Fibroblast of peridontal ligament (primary cell): Measurements from ENCODE around the gene TRAF3IP3.
A peak's percentile ranks its signal among the peaks of the same experiment; 100 is the strongest.

Experiments
- DNase-seq: peaks from one replicate; pipeline ENCODE4 v3.0.0-alpha.2; 2010; ENCODE audit errors: extremely low read depth

The TRAF3IP3 gene

DNA sequence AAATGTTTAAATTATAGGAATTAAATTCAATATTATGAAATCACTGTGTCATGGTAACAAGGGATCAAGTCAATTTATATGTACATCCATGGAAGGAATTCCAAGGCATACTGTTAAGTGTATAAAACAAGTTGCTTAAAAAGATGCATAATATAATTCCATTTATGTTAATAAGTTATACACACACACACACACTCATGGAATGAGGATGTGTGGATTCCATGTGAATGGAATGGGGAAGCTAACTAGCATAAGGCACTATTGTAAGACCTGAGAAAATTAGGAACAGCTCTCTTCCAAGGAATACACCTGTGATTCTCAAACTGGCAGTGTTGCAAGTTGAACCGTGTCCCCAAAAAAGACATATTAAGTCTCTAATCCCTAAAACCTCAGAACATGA is 17.6 kb upstream of the TRAF3IP3 start:
- DNase-seq: no peak

DNA sequence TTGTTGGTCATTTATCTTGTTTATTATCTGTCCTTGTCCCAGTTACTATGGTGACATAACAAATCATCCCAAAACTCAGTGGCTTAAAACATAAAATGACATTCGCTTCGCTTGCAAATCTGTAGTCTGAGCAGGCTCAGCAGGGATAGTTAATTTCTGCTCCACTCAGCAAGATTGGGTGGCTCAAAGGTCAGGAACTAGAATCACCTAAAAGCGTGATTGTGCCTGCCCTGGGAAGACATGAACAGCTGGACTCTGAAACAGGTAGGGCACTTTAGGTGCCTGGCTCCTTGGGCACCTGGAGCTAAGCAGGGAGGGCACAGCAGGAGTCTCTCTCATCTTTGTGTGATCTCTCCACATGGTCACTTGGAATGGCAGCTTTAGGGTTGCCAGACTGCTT is 14.7 kb upstream of the TRAF3IP3 start:
- DNase-seq: no peak

DNA sequence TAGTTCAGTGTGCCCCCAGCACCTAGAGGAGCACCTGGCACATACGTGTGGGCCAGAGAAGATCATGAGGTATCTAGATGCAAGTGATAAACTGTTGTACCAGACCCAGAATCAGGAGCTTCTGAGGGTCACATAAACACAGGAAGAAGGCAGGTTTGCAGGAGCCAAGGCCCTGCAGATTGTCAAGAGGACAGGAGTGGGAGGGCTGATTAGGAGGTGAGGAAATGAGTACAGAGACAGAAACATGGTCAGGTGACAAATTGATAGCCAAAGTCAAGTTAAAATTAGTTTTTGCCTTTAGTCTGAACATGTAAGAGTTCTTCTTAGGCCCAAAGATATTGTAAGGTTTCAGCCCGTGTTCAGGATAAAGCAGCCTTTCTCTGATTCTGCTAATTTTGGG is 14.0 kb upstream of the TRAF3IP3 start:
- no peak for DNase-seq

DNA sequence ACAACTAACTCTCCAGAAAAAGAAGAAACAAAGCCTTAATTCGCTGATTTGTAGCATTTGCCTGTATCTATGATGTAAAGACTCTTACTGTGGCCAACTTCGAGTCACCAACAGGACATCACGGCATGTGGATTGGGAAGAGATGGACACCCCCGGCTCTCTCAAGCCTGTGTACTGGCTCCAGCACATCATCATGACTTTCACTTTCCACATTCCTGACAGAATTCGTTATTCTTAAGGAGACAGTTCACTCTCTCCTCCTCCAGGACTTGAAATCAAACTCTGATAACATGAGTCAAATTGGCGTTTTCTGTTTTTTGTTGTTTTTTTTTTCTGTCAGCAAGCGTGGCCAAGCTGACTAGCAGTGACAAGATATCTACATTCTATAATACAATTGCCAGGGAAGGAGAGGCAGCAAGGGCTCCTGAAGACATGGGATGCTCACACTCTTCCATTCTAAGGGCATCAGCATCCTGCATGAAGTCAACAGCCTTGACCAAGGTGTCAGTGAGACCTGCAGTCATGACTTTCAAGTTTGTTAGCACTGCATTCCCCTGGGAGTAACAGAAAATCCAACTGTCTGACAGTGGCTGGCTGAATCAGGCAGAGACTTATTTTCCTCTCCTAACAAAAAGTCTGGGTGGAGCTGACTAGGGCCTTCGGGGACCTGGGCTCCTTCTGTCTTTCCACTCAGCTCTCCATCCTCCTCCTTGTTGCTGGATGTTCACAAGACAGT is 13.3 kb upstream of the TRAF3IP3 start:
- peak; percentile 79 for DNase-seq

DNA sequence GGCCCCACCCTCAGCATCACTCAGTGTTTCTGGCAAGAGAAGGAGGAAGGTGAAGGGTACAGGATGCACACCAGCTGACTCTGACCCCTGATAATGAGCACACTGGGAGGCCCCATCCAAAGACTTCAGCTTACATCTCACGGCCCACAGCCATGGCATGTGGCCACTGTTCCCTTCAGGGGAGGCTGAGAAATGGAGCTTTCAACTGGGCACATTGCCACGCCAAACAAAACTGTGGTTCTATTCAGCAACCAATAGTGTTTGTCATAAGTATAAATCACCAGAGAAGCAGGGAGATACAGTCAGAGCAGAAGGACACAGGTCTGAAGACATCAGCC is 12.7 kb upstream of the TRAF3IP3 start:
- DNase-seq: peak; percentile 73

DNA sequence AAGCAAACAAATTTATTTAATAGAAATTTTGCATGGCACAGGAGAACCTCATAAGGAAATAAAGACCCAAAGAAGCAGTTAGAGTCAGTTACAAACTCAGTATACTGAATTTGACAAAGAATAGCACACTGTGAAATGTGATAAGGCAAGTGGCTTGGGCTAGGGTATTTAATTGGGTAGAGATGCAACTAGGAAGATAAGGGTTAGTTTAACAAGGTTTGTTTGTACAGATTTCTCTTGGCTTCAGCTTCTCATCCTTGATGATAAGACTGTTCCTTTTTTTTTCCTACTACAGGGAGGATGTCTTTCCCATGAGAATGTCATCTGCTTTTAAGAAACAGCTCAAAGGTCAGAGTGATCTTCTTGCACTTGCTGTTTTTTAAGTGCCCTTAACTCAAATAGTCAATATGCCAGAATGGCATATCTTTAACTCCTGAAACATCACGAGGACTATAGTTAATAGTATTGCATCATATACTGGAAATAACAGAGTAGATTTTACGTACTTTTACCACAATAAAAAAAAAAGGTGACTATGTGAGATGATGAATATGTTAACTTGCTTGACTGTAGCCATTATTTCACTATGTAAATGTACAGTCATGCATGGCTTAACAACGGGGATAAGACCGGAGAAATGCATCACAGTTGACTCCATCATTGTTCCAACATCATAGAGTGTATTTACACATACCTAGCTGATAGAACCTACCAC is 9.2 kb upstream of the TRAF3IP3 start:
- no peak for DNase-seq

DNA sequence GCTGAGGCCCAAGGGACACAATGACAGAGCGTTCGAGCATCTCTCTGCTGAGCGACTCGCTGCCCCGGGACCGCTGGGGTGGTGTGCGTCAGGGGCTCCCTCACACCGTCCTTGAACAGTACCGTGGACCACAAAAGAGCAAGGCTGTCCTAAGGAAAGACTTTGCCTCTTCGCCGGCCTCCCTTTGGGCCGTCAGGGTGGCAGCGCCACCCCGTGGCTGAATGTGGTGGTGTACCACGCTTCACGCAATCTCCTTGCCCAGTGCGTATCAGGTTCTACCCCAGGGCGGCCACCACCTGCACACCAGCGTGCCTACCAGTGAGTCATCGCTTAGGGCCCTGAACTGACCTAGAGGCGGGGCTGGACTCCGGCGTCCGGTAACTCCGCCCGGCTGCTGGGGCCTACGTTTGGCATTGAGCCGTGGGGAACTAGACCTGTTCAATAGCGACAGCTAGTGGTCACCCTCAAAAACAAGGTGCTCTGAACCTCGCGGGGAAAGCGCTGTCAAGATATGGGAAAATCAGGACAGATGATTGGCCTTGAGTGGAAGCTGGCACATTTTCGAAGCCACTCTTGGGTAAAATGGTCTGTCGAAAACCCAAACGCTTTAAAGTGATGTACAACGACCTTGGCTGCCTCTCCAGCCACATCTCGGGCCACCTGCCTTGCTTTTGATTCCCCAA is 8.1 kb upstream of the TRAF3IP3 start:
- DNase-seq: peak; percentile 77

DNA sequence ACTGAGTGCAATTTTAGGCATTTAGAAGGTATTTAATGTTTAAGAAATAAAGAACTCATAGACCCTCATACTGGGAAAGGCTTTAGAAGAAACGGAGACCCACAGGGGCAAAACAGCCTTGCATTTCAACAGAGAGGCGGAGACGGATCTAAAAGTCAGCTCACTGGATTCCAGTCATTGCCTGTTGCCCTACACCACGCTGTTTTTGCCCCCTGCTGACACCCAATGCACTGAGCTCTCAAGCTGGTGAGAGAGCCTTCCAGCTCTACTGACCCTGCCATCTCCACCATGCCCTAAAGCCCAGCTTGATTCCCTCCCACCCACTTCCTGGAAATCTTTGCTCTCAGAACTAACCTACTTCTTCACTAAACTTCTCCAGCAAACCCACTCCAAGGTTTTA is 7.2 kb upstream of the TRAF3IP3 start:
- no peak for DNase-seq

DNA sequence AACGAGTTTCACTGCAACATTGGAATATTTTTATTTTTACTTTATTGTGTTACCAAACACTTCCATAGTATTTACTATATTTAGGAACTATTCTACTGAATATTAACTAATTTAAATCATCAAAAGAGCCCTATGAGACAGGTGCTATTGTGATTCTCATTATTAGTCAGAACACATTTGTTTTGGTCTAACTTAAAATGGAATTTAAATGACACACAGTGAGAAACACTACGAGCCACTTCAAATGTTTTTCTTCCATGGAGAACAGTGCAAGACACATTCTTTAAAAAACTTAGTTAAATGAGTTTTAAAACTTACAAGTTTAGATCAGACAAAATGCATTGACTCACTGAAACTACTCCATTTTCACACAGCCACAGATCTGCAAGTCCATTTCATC is 6.6 kb upstream of the TRAF3IP3 start:
- DNase-seq: no peak

DNA sequence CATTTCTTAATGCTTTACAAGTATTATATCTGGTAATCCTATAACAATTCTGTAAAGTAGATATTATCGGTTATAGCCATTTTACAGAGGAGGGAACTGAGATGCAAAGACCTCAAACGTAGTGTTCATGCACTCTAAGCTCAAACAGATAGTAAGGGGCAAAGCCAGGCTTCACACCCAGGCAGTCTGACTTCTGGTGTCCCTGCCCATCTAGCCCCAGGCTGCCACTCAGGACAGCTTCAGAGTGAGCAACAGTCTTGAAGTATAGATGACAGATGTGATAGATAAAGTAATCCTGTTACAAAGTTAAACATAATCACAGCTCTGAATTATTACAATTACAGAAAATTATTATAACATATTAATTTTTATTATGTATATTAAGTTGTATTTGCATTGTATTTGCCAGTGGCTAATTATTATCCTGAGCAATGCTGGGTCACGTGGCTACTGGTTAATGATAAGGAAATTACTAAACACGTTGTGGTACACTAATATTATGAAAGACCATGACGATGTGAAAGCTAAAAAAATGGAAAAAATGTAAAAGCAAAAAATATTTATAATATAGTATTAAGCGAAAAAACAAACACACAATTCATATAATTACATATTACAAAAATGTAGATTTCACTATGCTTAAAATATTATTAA is 6.1 kb upstream of the TRAF3IP3 start:
- DNase-seq: no peak

DNA sequence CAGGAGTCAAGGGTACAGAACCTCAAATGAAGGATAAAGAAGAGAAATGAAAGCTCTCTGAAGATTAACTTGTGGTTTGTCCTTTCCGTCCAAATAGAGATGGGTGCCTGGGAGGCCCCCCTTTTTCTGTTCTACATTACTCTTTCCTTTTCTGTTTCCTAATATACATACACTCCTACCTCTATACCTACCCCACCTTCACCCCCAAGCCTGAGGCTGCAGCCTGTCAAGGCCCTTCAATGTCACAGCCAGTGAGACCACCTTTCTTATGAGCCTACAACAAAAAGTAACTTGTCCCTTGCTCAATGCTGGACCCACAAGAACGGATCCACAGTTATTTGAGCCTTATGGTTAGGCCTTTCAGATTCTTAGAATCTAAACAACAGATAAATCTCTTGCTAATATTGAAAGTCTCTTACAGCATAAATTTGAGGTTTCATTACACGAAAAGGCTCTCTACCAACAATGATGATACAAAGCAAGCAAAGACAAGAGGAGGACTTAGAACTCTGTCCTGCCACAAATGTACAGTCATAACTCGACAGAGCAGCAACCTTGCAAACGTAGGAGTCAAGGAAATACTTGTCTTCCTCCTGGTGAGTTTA is 4.1 kb upstream of the TRAF3IP3 start:
- DNase-seq: no peak

DNA sequence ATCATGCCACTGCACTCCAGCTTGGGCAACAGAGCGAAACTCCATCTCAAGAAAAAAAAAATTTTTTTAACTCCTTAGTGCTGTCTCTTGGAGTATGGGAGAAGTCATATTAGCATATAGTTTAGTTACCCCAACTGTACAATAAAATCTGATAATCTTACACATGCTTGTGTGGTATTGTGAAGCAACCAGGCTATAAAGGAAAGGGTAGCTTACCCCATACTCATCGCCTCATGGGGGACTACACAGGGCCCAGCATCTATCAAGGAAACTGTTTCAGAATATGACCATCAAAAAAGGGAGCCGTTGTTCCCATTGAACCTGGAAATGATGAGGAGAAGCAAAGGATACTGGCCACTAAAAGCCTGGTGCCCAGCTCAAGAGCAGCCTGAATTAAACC is 3.0 kb upstream of the TRAF3IP3 start:
- no peak for DNase-seq

DNA sequence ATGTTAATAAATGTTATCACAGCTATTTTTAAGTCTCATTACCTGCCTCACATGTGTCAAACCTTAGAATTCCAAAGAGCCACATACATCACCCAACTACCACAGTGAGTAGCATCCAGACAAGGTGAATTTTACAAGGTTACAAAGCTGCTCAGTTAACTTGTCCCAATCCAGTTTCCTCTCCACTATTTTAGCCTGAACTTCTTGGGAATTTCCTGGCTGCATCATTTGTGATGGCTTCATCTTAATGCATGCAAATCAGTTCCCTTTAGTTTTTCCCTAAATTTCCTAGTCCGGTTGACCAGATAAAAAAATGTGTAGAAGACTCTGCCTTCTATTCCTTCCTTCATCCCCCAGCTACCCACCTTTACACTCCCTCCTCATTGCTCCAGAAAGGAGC is 597 bp upstream of the TRAF3IP3 start:
- no peak for DNase-seq

DNA sequence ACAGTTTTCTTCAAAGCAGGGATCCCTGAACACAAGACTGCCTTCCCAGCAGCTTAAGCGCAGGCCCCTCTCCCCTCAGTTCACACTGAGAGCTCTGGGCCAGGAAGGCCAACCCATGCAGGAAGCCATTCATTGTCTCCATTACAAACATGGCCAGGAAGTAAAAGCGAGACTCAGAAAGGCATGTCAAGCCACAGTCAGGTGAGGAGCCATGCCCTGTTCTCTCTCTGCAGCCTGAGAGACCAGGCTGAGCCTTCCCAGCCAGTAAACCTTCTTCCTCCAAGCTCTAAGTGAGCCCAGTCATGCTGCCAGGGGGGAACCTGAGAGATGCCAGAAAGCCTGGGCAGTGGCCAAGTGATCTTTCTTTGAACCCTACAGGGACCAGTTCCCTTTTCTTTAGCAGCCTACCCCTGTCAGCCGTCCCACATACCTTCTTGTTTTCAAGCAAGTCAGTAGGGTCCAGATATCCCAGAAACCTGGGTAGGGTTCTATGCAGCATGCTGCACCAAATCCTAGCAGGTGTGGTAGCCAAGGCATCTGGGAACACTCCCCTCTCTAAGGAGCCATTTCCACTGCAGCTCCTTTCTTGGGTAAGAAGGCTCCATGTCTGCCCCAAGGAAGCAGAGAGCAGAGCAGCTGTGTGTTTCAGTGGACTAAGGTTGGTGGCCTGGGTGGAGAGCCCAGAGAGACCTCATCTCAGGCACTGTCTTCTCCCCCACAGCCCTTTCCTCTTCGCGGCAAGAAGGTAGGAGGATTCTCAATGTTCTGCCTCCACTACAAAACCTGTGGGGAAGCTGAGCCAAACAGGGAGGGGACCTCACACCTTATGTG is 977 bp downstream of the TRAF3IP3 start:
- DNase-seq: no peak

DNA sequence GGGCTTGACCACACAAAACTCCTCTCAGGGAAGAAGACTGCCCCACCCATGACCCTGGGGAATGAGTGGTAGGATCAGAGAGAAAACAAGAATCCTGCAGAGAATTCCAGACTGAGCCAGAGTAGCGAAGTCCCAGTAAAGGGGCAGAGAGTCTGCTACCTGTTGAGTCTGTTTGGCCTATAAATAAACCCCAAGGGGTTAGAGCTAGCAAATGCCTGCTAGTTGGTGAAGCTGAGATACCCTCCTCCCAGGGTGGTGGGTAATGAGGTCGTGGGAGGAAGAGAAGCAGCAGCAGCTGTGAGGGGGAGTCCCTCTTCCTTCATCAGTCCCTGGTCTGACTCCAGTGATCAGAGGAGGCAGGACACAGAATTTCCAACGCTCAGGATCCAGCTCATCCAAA is 2.5 kb downstream of the TRAF3IP3 start:
- no peak for DNase-seq

DNA sequence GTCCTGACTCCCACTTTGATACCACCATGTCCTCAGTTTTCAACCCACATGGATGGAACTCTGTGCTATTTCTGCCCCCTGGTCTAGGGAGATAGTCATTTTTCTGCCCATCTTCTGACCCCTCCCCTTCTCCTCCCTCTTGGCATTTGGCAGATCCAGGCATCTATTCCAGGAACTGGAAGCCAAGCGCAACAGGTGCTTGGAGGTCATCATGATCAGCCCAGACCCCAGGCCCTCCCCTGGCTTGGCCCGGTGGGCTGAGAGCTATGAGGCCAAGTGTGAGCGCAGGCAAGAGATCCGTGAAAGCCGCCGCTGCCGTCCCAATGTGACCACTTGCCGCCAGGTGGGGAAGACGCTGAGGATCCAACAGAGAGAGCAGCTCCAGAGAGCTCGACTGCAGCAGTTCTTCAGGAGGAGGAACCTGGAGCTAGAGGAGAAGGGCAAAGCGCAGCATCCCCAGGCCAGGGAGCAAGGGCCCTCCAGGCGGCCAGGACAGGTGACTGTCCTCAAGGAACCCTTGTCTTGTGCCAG is 4.0 kb downstream of the TRAF3IP3 start:
- DNase-seq: no peak

DNA sequence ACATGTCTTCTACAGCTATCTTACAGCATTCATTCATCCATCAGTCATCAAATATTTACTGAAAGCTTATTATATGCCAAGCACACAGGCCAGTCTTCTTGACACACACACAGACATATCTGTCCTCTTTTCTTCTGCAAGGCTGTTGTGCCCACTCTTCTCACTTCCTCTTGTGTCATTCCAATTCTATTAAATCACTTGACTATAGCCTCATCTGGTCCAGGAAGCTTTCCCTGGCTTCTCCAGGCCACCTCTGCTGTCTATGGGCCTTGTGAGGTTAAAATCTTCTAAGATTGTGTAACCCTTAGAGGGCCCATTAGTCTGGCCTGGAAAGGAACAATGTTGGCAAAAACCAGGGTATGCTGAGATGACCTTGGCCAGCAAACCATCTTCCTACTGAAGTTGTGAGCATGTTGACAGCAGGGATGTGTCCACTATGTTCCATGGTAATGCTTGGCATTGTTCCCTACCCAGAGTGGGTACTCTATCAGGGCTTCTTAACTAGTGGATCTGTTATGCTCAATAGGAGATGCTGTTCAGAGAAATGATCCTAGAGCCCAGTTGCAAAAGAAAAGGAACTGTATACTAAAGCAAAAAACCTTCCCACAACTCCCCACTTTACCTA is 5.3 kb downstream of the TRAF3IP3 start:
- DNase-seq: no peak

DNA sequence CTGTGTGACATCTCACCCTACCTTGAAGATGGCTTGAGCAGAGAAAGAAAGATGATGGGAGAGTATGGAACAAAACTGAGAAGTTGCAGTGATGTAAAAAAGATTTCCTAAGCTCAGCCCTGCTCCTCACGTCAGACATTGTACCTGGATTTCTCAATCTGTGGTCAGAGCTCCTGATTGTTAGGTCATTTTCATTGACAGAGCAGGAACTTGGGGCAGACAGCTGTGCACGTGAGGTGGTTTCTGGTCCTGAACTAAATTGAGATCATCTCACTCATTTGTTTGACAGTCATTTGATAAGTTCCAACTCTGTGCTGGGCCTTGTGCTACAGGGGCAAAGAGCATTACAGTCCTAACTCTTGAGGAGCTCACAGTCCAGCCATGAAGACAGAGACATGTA is 10.2 kb downstream of the TRAF3IP3 start:
- DNase-seq: no peak

DNA sequence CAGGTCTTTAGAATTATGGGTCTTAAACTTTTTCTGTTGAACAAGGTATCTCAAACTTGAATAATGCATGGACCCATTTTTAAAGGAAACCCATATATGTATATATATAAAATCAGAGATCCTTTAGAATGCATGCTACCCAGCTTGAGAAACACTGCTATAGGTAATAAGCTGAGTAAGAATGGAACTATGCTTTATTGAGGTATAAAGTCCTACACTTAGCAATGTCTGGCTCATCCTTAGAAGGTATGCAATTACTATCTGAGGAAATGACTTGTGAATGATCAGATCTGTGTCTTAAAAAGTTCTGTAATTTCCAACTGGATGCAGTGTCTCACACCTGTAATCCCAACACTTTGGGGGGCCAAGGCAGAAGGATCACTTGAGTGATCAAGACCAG is 11.2 kb downstream of the TRAF3IP3 start:
- DNase-seq: no peak

DNA sequence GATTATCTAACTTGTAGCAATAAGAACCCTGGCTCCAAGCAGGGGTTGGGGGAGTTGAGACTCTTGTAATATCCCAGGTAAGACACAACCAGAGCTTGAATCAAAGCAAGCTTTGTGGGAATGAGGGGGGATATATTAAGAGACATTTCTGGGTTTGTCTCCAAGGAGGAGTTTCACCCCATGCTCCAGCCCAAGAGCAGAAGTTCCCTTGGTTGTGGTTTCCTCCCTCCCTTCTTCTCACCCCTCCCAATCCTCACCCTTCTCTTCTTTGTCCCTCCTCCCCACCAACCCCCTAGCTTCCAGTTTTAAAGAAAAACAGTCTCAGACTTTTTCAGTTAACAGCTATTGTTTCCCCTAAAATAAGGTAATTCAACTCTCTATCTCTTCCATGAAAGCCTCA is 11.9 kb downstream of the TRAF3IP3 start:
- DNase-seq: no peak

DNA sequence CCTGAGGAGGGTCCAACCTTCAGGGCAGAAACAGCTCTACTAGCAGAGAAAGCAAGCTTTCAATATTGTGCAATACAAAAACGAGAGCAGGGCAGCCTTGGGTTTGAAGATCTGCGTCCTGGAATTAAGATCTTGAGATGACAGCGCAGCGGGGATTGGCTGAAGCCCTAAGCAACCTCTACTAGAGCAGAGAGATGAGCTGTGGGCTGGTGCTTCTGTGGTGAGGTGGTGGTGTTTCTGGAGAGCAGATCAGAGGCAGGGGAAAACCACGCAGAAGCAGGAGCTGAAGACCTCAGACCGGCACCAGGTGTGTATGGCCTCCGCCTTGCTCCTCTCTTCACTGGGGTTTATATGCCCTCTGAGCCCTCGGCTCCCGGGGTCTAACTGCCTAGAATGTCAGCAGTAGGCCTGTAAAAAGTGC is 12.5 kb downstream of the TRAF3IP3 start:
- DNase-seq: no peak
